Activated B cell treated with CpG ODN at 0.5 μM for 24 hours (primary cell): Measurements from ENCODE around the gene CERS1. TPM values are rescaled to one million over a fixed set of nuclear protein-coding genes. Genes with fewer than 3 reads are reported as not detected.

Experiments used
- ATAC-seq: fragments of 200-7000 bp; cut with Tn5 transposase; one replicate; pipeline ENCODE4 v1.10.0; 2021; ENCODE audit warnings: low read depth, mild to moderate bottlenecking, moderate library complexity
- CTCF ChIA-PET: fragments of 350-600 bp; sonication (Branson Sonifier 250); formaldehyde crosslinking; loops from one replicate; lab custom pipeline; 2021; ENCODE audit warnings: antibody characterized with exemption; lab: Charles Lee
- POLR2A ChIA-PET: fragments of 350-600 bp; sonication (Branson Sonifier 250); formaldehyde crosslinking; loops from one replicate; lab custom pipeline; 2021; ENCODE audit warnings: antibody characterized with exemption; lab: Charles Lee
- DNase-seq: peaks from one replicate; pipeline ENCODE4 v3.0.0; 2022
- H3K27ac Mint-ChIP-seq: one replicate; pipeline ENCODE4 v1.8.0; 2020; ENCODE audit warnings: mixed read lengths
- H3K27me3 Mint-ChIP-seq: one replicate; pipeline ENCODE4 v1.8.0; 2021; ENCODE audit warnings: mixed read lengths
- H3K36me3 Mint-ChIP-seq: one replicate; pipeline ENCODE4 v1.8.0; 2021; ENCODE audit warnings: low read depth, mixed read lengths
- H3K4me1 Mint-ChIP-seq: one replicate; pipeline ENCODE4 v1.8.0; 2021; ENCODE audit warnings: mixed read lengths
- H3K4me3 Mint-ChIP-seq: one replicate; pipeline ENCODE4 v1.8.0; 2020; ENCODE audit warnings: mild to moderate bottlenecking, mixed read lengths
- H3K9me3 Mint-ChIP-seq: one replicate; pipeline ENCODE4 v1.8.0; 2020; ENCODE audit warnings: mixed read lengths
- CTCF ChIP-seq: fragments of 200-600 bp; IDR thresholded peaks from one replicate; pipeline ENCODE4 v1.8.0; 2022; ENCODE audit warnings: antibody characterized with exemption, mild to moderate bottlenecking
- intact Hi-C: fragments of 100-400 bp; cut with micrococcal nuclease; formaldehyde crosslinking; loops from one replicate; pipeline ENCODE4 v1.15.1; 2024
- total RNA-seq: library from RNA; stranded (reverse); gene quantifications from 2 replicates; pipeline ENCODE4 v1.2.3, GENCODE V29; 2022

The CERS1 gene
- total RNA-seq, 1 donor from 2014 or later = not detected

- CTCF ChIA-PET = no interaction called here
Measured at GRCh38 chr19:18910801-18911436, 15.0 kb upstream of the CERS1 start.

GRCh38 chr19:18910010-18910409 lies 14.1 kb upstream of the CERS1 start:
- no peak for TF ChIP-seq CTCF
- ATAC-seq (no peak), DNase-seq (no peak)
- Mint-ChIP-seq H3K4me1 (peaks cover 4% of the 10 kb centered on the region), H3K4me3 (no peak overlapping the region), H3K9me3 (no peaks in the 10 kb centered on the region), H3K27ac (no peak overlapping the region), H3K27me3 (no peaks in the 10 kb centered on the region), H3K36me3 (peaks cover 59% of the 10 kb centered on the region)
- ChIA-PET CTCF (no interaction called here), POLR2A (no interaction called here)
- intact Hi-C loops = loop anchor here (10.0 kb wide), 1 partner anchor 225 kb away; the partner anchor contains the start of gene TMEM161A

More at GRCh38 chr19:18910801-18911436, 15.0 kb upstream of the CERS1 start:
- Mint-ChIP-seq H3K27ac (no peak overlapping the region), H3K36me3 (peaks cover 57% of the 10 kb centered on the region), H3K4me3 (no peak overlapping the region), H3K9me3 (no peaks in the 10 kb centered on the region), H3K4me1 (peaks cover 11% of the 10 kb centered on the region), H3K27me3 (no peaks in the 10 kb centered on the region)
- DNase-seq (no peak), ATAC-seq (no peak)
- intact Hi-C loops = loop anchor here (10.0 kb wide), 1 partner anchor 224 kb away; the partner anchor contains the start of gene TMEM161A
- POLR2A ChIA-PET = no interaction called here
- TF ChIP-seq CTCF = no peak

DNA sequence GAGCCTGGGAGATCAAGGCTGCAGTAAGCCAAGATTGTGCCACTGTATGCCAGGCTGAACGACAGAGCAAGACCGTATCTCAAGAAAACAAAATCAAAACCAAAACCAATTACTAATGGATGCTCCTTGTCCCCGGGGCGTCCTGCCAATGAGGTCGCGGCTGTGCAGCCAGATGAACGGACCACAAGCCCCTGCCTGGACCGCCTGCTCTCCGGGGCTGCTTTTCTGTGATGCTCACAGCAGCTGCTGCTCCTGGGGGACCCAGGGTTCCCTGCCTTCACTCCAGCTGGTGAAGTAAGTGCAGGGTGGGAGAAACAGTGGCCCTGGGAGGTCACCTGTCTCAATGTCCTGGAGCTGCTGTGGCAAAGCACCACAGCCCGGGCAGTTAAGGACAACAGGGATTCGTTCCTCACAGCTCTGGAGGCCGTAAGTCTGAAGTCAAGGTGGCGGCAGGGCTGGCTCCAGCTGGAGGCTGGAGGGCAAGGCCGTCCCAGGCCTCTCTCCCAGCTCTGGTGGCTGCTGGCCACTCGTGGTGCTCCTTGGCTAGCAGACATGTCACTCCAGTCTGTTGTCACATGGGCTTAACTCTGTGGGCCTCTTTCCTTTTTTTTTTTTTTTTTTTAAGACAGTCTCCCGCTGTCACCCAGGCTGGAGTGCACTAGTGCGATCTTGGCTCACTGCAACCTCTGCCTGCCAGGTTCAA lies 13.1 kb upstream of the CERS1 start:
- Mint-ChIP-seq H3K4me3 (no peak overlapping the region), H3K4me1 (peaks cover 2% of the 10 kb centered on the region), H3K27me3 (no peaks in the 10 kb centered on the region), H3K9me3 (no peaks in the 10 kb centered on the region), H3K36me3 (peaks cover 59% of the 10 kb centered on the region), H3K27ac (no peak overlapping the region)
- CTCF ChIA-PET = no interaction called here
- no peak for ATAC-seq
- no peak for TF ChIP-seq CTCF
- no peak for DNase-seq
- POLR2A ChIA-PET = no interaction called here
- intact Hi-C loops = no loop called here

- DNase-seq = no peak
- ATAC-seq = no peak
- intact Hi-C loops = no loop called here
- Mint-ChIP-seq H3K27me3 (no peaks in the 10 kb centered on the region), H3K36me3 (peaks cover 49% of the 10 kb centered on the region), H3K9me3 (no peaks in the 10 kb centered on the region), H3K4me3 (no peak overlapping the region), H3K4me1 (no peaks in the 10 kb centered on the region), H3K27ac (no peak overlapping the region)
- ChIA-PET POLR2A (interaction anchor here (1.6 kb wide), 1 partner anchor 12 kb away, joined by 4 read pairs; the partner anchor contains the start of genes COPE and DDX49), CTCF (no interaction called here)
- TF ChIP-seq CTCF = no peak
Measured at GRCh38 chr19:18906605-18907519, 10.9 kb upstream of the CERS1 start.
